Epithelial cell of esophagus (primary cell): ENCODE data around the gene FTSJ3.
"Not testable (repeated sequence)": the region's sequence is repeated elsewhere in the genome, so short reads cannot be mapped to it uniquely, and the experiment has no call there.

ENCODE experiments used
- DNase-seq: peaks from one replicate; pipeline ENCODE4 v3.0.0; 2010; ENCODE audit warnings: low read depth
- H3K4me3 ChIP-seq: 2 replicates; pipeline ENCODE4 v1.5.1; 2011; ENCODE audit warnings: mild to moderate bottlenecking, low read length, control low read depth
- TF ChIP-seq, protein P1 (sequence below): IDR thresholded peaks from 2 replicates; pipeline ENCODE4 v1.5.1; 2011; ENCODE audit warnings: low read depth, mild to moderate bottlenecking, low read length, control low read depth, inconsistent platforms; ENCODE audit not compliant: insufficient read depth; ENCODE audit errors: missing control alignments

Gene FTSJ3, protein sequence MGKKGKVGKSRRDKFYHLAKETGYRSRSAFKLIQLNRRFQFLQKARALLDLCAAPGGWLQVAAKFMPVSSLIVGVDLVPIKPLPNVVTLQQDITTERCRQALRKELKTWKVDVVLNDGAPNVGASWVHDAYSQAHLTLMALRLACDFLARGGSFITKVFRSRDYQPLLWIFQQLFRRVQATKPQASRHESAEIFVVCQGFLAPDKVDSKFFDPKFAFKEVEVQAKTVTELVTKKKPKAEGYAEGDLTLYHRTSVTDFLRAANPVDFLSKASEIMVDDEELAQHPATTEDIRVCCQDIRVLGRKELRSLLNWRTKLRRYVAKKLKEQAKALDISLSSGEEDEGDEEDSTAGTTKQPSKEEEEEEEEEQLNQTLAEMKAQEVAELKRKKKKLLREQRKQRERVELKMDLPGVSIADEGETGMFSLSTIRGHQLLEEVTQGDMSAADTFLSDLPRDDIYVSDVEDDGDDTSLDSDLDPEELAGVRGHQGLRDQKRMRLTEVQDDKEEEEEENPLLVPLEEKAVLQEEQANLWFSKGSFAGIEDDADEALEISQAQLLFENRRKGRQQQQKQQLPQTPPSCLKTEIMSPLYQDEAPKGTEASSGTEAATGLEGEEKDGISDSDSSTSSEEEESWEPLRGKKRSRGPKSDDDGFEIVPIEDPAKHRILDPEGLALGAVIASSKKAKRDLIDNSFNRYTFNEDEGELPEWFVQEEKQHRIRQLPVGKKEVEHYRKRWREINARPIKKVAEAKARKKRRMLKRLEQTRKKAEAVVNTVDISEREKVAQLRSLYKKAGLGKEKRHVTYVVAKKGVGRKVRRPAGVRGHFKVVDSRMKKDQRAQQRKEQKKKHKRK

DNA sequence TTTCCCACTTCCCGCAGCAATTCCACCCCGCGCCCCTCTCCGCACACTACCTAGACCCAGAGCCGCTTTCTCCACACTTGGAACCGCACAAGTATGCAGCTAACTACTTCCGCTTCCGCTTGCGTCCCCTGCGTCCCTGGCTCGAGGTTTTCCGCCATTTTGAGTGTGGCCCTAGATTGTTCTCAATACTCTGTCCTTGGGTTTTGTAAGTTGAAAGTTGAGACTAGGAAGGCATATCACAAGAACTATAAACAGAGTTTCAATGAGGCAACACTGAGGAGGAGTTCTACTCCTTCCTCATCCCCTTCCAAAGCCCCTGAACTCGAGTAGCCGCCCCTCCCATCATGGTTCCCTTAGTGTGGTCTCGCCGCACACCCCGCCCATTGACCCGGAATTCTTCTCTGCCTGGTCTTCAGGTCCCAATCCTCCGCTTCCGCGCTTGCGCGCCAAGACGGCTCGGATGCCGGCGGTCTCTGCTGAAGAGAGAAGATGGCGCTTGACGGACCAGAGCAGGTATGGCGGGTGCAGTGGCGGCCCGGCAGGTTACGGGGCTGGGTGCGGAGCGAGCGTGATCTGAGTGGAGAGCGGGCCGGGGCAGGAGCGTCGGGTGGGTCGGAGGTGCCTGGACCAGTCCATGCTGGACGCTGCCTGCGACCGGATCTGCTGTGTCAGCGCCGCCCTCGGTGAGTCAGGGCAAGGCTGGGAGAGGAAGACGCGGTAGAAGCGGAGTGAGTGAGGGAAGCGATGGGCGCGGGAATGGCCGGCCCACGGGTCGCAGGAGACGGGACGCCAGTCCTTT is at the start of gene FTSJ3, which contains the start of gene PSMC5:
FTSJ3 (minus strand) TSS at position 662 of the 799 bp plus-strand sequence. CDS start 761 bp downstream, outside the sequence.
PSMC5 (plus strand) TSS at position 430 of the 799 bp plus-strand sequence; CDS start at position 490, 60 bp downstream.
- H3K4me3 ChIP-seq = peak within 1 kb of the TSS; percentile 88
- DNase-seq = peak; percentile 97
- TF ChIP-seq, protein P1, sequence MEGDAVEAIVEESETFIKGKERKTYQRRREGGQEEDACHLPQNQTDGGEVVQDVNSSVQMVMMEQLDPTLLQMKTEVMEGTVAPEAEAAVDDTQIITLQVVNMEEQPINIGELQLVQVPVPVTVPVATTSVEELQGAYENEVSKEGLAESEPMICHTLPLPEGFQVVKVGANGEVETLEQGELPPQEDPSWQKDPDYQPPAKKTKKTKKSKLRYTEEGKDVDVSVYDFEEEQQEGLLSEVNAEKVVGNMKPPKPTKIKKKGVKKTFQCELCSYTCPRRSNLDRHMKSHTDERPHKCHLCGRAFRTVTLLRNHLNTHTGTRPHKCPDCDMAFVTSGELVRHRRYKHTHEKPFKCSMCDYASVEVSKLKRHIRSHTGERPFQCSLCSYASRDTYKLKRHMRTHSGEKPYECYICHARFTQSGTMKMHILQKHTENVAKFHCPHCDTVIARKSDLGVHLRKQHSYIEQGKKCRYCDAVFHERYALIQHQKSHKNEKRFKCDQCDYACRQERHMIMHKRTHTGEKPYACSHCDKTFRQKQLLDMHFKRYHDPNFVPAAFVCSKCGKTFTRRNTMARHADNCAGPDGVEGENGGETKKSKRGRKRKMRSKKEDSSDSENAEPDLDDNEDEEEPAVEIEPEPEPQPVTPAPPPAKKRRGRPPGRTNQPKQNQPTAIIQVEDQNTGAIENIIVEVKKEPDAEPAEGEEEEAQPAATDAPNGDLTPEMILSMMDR = peak; percentile 35

DNA sequence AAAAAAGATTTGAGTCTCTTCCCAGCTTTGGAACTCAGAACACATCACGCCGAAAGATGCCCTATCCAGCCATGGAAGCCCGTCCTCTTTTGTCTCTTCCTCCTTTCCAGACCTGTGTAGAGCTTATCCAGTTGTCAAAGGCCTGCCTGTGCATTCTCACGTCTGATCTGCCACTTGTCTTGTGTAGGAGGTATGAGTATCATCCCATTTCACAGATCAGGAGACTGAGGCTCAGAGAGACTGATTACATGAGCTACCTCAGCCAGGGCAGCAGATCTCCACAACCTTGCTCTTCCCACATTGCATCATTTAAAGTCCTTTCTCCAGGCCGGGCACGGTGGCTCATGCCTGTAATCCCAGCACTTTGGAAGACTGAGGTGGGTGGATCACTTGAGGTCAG is 47.2 kb upstream of the FTSJ3 start:
- H3K4me3 ChIP-seq, DNase-seq: not testable (repeated sequence)

DNA sequence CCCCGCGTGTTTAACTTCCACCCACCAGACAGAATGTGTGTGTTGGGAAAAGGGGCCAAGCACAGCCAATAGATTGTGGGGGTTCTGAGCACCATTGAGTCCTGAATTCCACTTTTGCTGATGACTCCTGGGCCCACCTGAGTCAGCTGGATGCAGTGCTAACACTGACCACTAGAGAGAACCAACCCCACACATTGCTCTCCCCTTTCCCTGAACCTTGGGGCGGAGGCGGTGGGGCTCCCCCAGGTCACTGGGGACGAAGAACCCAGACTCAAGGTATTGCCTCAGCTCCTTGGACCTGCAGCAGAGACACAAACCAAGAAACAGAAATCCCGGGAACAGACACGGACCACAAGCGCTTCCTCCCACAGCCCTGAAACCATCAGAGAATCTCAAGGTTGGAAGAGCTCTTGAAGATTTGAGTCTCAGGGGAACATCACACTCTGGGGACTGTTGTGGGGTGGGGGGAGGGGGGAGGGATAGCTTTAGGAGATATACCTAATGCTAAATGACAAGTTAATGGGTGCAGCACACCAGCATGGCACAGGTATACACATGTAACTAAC is 46.7 kb upstream of the FTSJ3 start:
- DNase-seq, H3K4me3 ChIP-seq: not testable (repeated sequence)

DNA sequence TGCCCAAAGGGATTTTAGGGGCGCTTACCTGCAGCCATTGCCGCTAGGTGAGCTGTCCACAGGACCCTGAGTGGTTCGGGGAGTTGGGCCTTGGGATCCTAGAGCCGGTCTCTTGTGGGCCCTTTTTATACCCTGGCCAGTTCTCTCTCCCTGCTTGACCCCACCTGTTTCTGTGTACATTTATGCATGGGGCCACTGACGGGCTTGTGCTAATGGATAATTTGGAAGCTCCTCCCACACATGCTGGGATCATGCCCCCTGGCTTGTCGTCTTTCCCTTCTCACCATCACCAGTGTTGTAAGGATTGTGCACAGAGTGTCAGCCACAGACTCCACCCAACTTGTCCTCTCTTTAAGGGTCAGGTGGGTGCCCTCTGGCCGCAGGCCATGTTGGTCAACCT is 46.1 kb upstream of the FTSJ3 start, which contains the start of gene CSH2:
CSH2 (minus strand) TSS at position 101 of the 400 bp plus-strand sequence; CDS start at position 38, 63 bp downstream.
- not testable (repeated sequence) for DNase-seq, H3K4me3 ChIP-seq

DNA sequence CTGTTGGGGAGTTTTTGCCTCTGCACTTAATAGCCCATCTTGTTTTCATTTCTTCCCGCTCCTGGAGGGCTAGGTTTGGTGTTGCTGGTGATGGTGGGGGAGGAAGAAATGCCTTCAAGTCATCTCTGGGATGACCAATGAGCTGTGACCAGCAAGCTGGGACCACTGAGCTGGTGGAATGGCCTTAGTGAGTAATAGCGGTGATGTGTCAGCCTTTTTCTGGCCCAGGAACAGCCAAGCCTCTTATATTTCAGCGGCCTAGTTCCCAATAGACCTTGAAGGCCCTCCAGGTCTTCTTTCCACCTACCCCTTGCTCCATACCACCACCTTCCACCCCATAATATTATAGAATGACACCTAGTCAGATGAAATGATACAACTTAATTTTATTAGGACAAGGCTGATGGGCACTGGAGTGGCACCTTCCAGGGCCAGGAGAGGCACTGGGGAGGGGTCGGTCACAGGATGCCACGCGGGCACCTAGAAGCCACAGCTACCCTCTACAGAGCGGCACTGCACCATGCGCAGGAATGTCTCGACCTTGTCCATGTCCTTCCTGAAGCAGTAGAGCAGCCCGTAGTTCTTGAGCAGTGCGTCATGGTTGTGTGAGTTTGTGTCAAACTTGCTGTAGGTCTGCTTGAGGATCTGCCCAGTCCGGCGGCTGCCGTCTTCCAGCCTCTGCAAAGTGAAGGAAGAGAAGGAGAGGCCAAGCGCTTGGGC is 44.3 kb upstream of the FTSJ3 start:
- not testable (repeated sequence) for DNase-seq, H3K4me3 ChIP-seq

DNA sequence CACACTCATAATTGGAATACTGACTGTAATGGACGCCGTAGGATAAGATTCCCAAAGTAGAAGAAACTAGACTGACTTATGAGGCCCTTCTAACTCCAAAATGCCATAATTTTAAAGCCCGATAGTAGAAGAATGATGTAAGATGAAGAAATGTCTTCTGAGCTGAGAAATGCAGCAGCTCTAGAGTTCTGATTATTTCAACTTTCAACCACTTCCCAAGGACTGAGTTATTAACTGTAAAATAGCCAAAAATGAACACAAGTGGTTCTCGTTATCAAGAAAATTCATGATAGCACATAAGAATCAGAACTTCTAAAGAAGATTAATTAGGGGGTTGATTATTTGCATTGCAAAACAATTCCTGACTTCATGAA is 42.8 kb upstream of the FTSJ3 start:
- not testable (repeated sequence) for DNase-seq

DNA sequence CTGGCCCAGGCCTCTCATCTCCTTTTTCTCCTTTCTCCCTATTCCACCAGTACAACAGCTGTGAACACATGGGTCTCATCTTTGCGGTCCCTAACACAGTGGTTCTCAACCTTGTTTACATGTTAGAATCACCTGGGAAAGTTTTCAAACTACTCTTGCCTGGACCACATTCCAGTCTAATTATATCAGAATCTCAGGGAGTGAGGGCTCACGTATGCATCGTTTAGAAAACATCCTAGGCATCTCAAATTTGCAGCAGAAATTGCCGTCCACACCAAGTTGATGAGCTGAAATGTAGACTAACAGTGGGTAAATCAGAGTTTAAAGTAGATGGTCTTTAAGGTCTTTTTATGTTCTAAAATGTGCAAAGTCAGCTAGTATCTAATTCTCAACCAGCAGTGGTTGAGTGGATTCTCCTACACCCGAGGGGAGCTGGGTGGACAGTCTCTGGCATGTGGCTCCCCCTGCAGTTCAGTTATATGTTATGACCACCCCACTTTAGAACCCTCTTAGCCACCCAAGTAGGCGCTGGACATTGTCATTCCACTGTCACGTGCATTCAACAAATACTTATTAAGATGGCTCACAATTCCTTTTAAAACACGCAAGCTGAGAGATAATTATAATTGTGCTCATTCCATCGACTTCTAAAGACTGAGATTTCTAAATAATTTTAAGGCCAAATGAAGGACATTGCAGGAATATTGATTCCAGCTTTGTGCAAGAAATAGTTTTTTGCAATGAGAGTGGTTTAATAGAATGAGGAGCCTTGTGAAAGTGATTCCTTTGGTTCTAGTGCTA is 42.2 kb upstream of the FTSJ3 start:
- TF ChIP-seq, protein P1 = peak; percentile 21

More for the DNA sequence above, 42.8 kb upstream of the FTSJ3 start:
- H3K4me3 ChIP-seq = not testable (repeated sequence)

DNA sequence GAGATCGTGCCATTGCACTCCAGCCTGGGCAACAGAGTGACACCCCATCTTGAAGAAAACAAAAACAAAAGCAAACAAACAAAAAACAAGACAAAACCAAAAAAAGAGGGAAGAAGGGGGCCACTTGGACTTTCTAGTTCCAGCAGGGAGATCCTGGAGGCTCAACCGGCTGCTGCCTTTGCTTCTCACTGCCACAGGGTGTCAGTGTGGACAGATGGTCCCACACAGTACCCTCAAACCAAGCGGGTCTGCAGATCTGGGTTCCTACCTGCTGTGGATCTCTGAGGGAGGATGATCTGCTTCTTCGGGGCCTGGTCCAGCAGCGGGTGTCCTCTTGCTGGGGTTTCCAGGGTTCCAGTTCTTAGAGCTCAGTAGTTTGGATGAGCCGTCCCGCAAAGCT is 39.2 kb upstream of the FTSJ3 start:
- TF ChIP-seq, protein P1 = peak; percentile 7
- H3K4me3 ChIP-seq, DNase-seq: not testable (repeated sequence)

More for the DNA sequence above, 42.2 kb upstream of the FTSJ3 start:
- H3K4me3 ChIP-seq = not testable (repeated sequence)
- peak; percentile 59 for DNase-seq
